Choroid plexus epithelial cell (primary cell): ENCODE results near the gene UBTD1.

Experiments used
- DNase-seq: peaks from one replicate; pipeline ENCODE4 v3.0.0-alpha.2; 2010; ENCODE audit warnings: low read depth
- H3K4me3 ChIP-seq: 2 replicates; pipeline ENCODE4 v1.5.1; 2011; ENCODE audit warnings: low read depth, mild to moderate bottlenecking, control low read depth, low read length, moderate library complexity
- CTCF ChIP-seq: conservative IDR thresholded peaks from 2 replicates; pipeline ENCODE4 v1.5.1; 2011; ENCODE audit warnings: low read depth, mild to moderate bottlenecking, control low read depth, inconsistent platforms, low read length, moderate library complexity

UBTD1 gene

GRCh38 chr10:97515271-97515978, 16.7 kb downstream of the UBTD1 start:
- no peak for DNase-seq
- no peak for TF ChIP-seq CTCF
- H3K4me3 ChIP-seq, result no peak overlapping the region

- no peak for DNase-seq
- TF ChIP-seq CTCF, result no peak
- H3K4me3 ChIP-seq, result no peak overlapping the region
Measured at GRCh38 chr10:97517096-97517750, 18.5 kb downstream of the UBTD1 start.

- DNase-seq, result no peak
- no peak overlapping the region for H3K4me3 ChIP-seq
- TF ChIP-seq CTCF, result no peak
Measured at GRCh38 chr10:97517778-97518300, 19.1 kb downstream of the UBTD1 start.

GRCh38 chr10:97518301-97519043, 19.7 kb downstream of the UBTD1 start:
- no peak for TF ChIP-seq CTCF
- no peak overlapping the region for H3K4me3 ChIP-seq
- DNase-seq, result peak; percentile 51

- H3K4me3 ChIP-seq, result no peak overlapping the region
- no peak for TF ChIP-seq CTCF
- DNase-seq, result no peak
Measured at GRCh38 chr10:97519342-97519741, 20.6 kb downstream of the UBTD1 start.

GRCh38 chr10:97520520-97520919, 21.8 kb downstream of the UBTD1 start:
- H3K4me3 ChIP-seq, result no peak overlapping the region
- TF ChIP-seq CTCF, result no peak
- DNase-seq, result no peak
